Fibroblast of lung (primary cell): Measurements from ENCODE around the gene PATJ. TPM values are rescaled to one million over a fixed set of nuclear protein-coding genes. Genes with fewer than 3 reads are reported as not detected.

ENCODE experiments used
- DNase-seq, 2 donors: peaks; one replicate each; pipeline versions ENCODE4 v3.0.0 to v3.0.0-alpha.2; 2010; ENCODE audit warnings: low read depth in 2 of 2
- H2AFZ ChIP-seq: 2 replicates; pipeline ENCODE4 v1.5.1; 2012; ENCODE audit warnings: low read length, control low read depth, inconsistent platforms
- H3K27ac ChIP-seq: 2 replicates; pipeline ENCODE4 v1.5.1; 2011; ENCODE audit warnings: low read length, control low read depth; ENCODE audit not compliant: insufficient read depth
- H3K27me3 ChIP-seq: 2 replicates; pipeline ENCODE4 v1.5.1; 2011; ENCODE audit warnings: mild to moderate bottlenecking, low read length; ENCODE audit not compliant: control insufficient read depth, insufficient read depth
- H3K36me3 ChIP-seq: 2 replicates; pipeline ENCODE4 v1.5.1; 2011; ENCODE audit warnings: low read length; ENCODE audit not compliant: control insufficient read depth, insufficient read depth
- H3K4me1 ChIP-seq: 2 replicates; pipeline ENCODE4 v1.5.1; 2011; ENCODE audit warnings: low read length; ENCODE audit not compliant: control insufficient read depth, insufficient read depth; ENCODE audit errors: extremely low read depth
- H3K4me2 ChIP-seq: 2 replicates; pipeline ENCODE4 v1.5.1; 2011; ENCODE audit warnings: low read length, control low read depth; ENCODE audit not compliant: insufficient read depth; ENCODE audit errors: extremely low read depth
- H3K4me3 ChIP-seq, 4 experiments: fragments of 200-600 bp in 1 of 4; sonication (generic) in 1 of 4; replicated peaks in 1 of 4; 2 replicates each; pipeline ENCODE4 v1.5.1; 2011 to 2016; ENCODE audit warnings: low read length in 4 of 4, low read depth in 3 of 4, mild to moderate bottlenecking in 3 of 4, control low read depth in 2 of 4, inconsistent platforms in 1 of 4, mixed read lengths in 1 of 4; ENCODE audit not compliant: insufficient read depth in 1 of 4; ENCODE audit errors: control extremely low read depth in 1 of 4
- H3K79me2 ChIP-seq: 2 replicates; pipeline ENCODE4 v1.5.1; 2012; ENCODE audit warnings: mild to moderate bottlenecking, low read length, inconsistent platforms; ENCODE audit not compliant: control insufficient read depth, insufficient read depth
- H3K9ac ChIP-seq: 2 replicates; pipeline ENCODE4 v1.5.1; 2011; ENCODE audit warnings: mild to moderate bottlenecking, low read length, control low read depth; ENCODE audit not compliant: insufficient read depth
- H3K9me3 ChIP-seq: 2 replicates; pipeline ENCODE4 v1.5.1; 2012; ENCODE audit warnings: low read depth, low read length; ENCODE audit not compliant: control insufficient read depth, insufficient read depth
- H4K20me1 ChIP-seq: 2 replicates; pipeline ENCODE4 v1.5.1; 2011; ENCODE audit warnings: low read length; ENCODE audit not compliant: control insufficient read depth, insufficient read depth; ENCODE audit errors: extremely low read depth
- CTCF ChIP-seq, 2 donors: IDR thresholded peaks in 1 of 2; conservative IDR thresholded peaks in 1 of 2; 1 replicate in 1 of 2; 2 replicates in 1 of 2; pipeline ENCODE4 v1.5.1; 2011 to 2012; ENCODE audit warnings: low read length in 2 of 2, control low read depth in 1 of 2, inconsistent platforms in 1 of 2, low read depth in 1 of 2, mild to moderate bottlenecking in 1 of 2
- EZH2 ChIP-seq: IDR thresholded peaks from 2 replicates; pipeline ENCODE4 v1.5.1; 2012; ENCODE audit warnings: low read length, control low read depth, mild to moderate bottlenecking; ENCODE audit errors: missing control alignments
- polyA plus RNA-seq, 2 donors: library from polyadenylated mRNA; depleted of rRNA in 1 of 2; stranded (reverse) in 1 of 2; unstranded in 1 of 2; fragments of >200 nt; gene quantifications; 2 replicates each; pipeline ENCODE4 v1.2.1, GENCODE V29; 2011 to 2012; ENCODE audit warnings: missing spikeins in 1 of 2
- total RNA-seq: library from RNA; depleted of rRNA; stranded (reverse); fragments of >200 nt; gene quantifications from 2 replicates; pipeline ENCODE4 v1.2.1, GENCODE V29; 2014

The PATJ gene
- total and polyA plus RNA-seq, 2 donors (not counting 1 experiment from before 2014, with no cell fraction given), result 2.5 to 12.4 TPM

- DNase-seq, result no peak
- TF ChIP-seq EZH2 (no peak), CTCF (conservative IDR thresholded peaks at IDR 0.05 in 1 of 2, IDR thresholded peaks at IDR 0.05 in 1 of 2; ENCODE audit: low read depth in 1 of 2, low read length in 2 of 2) (no peak)
- Histone ChIP-seq H3K27ac (no peak overlapping the region), H4K20me1 (no peaks in the 10 kb centered on the region), H3K36me3 (no peaks in the 10 kb centered on the region), H3K79me2 (no peaks in the 10 kb centered on the region), H3K4me1 (no peaks in the 10 kb centered on the region), H3K9me3 (no peaks in the 10 kb centered on the region), H3K27me3 (no peaks in the 10 kb centered on the region), H2AFZ (no peak overlapping the region), H3K9ac (no peak overlapping the region), H3K4me2 (no peak overlapping the region), H3K4me3 (no peak overlapping the region)
Observed at GRCh38 chr1:62057641-62058290, 315.5 kb downstream of the PATJ start.

- DNase-seq, result no peak
- Histone ChIP-seq H3K79me2 (no peaks in the 10 kb centered on the region), H3K27ac (no peak overlapping the region), H3K9ac (no peak overlapping the region), H3K4me1 (no peaks in the 10 kb centered on the region), H2AFZ (no peak overlapping the region), H3K4me3 (no peak overlapping the region), H3K9me3 (no peaks in the 10 kb centered on the region), H4K20me1 (no peaks in the 10 kb centered on the region), H3K36me3 (no peaks in the 10 kb centered on the region), H3K4me2 (no peak overlapping the region), H3K27me3 (no peaks in the 10 kb centered on the region)
- no peak for TF ChIP-seq EZH2
- no peak for TF ChIP-seq CTCF (conservative IDR thresholded peaks at IDR 0.05 in 1 of 2, IDR thresholded peaks at IDR 0.05 in 1 of 2; ENCODE audit: low read depth in 1 of 2, low read length in 2 of 2)
Observed at GRCh38 chr1:62058956-62059355, 316.7 kb downstream of the PATJ start.

- Histone ChIP-seq H3K27ac (no peak overlapping the region), H3K9me3 (no peaks in the 10 kb centered on the region), H3K36me3 (no peaks in the 10 kb centered on the region), H4K20me1 (no peaks in the 10 kb centered on the region), H3K4me1 (no peaks in the 10 kb centered on the region), H3K4me2 (no peak overlapping the region), H3K27me3 (no peaks in the 10 kb centered on the region), H3K4me3 (no peak overlapping the region), H2AFZ (no peak overlapping the region), H3K79me2 (no peaks in the 10 kb centered on the region), H3K9ac (no peak overlapping the region)
- DNase-seq, result no peak
- no peak for TF ChIP-seq CTCF (conservative IDR thresholded peaks at IDR 0.05 in 1 of 2, IDR thresholded peaks at IDR 0.05 in 1 of 2; ENCODE audit: low read depth in 1 of 2, low read length in 2 of 2)
- TF ChIP-seq EZH2, result no peak
Observed at GRCh38 chr1:62062087-62062486, 319.8 kb downstream of the PATJ start.
